Mucosa of descending colon (tissue), 3 donors: ENCODE data around the gene GLUD1. TPM values are rescaled to one million over a fixed set of nuclear protein-coding genes. Genes with fewer than 3 reads are reported as not detected.
A peak's percentile ranks its signal among the peaks of the same experiment; 100 is the strongest.

ENCODE experiments used
- ATAC-seq: fragments of 200-7000 bp; cut with Tn5 transposase; one replicate; pipeline ENCODE4 v1.9.1; 2020; ENCODE audit warnings: mild to moderate bottlenecking, moderate library complexity
- DNase-seq, 3 donors: peaks; one replicate each; pipeline ENCODE4 v3.0.0-alpha.2; 2020
- H3K36me3 ChIP-seq: fragments of 200-600 bp; one replicate; pipeline ENCODE4 v1.8.0; 2021; ENCODE audit warnings: low read depth, mild to moderate bottlenecking
- H3K4me1 ChIP-seq: fragments of 200-600 bp; one replicate; pipeline ENCODE4 v1.8.0; 2021; ENCODE audit warnings: low read depth, mild to moderate bottlenecking
- H3K4me3 ChIP-seq: fragments of 200-600 bp; one replicate; pipeline ENCODE4 v1.8.0; 2021; ENCODE audit warnings: mild to moderate bottlenecking
- H3K9me3 ChIP-seq: fragments of 200-600 bp; one replicate; pipeline ENCODE4 v1.8.0; 2021; ENCODE audit warnings: mild to moderate bottlenecking
- CTCF ChIP-seq: fragments of 200-600 bp; IDR thresholded peaks from one replicate; pipeline ENCODE4 v1.8.0; 2022; ENCODE audit warnings: antibody characterized with exemption, mild to moderate bottlenecking
- intact Hi-C, 2 donors: fragments of 100-400 bp; cut with DNase I in 1 of 2; cut with micrococcal nuclease in 1 of 2; formaldehyde crosslinking; loops; one replicate each; pipeline versions ENCODE4 v1.11.0 to v1.11.1; 2022; cut with DNase I, micrococcal nuclease
- total RNA-seq, 3 donors: library from RNA; stranded (reverse); fragmentation: NEBNext Ultra II Directional in 2 of 3; extraction: Animal tissue kit (Norgen Biotek cat#: 25700) in 2 of 3; gene quantifications; one replicate each; pipeline versions ENCODE4 v1.2.1 to v1.2.4, GENCODE V29; 2021 to 2023
- donor health status: DM: no; HTN: no; CAD: no; lungs with moderate emphysema.
- donor health status: DM: no; HTN: no; CAD: no.
- donor health status: DM: no; HTN: yes; CAD: no.

Gene GLUD1
- total RNA-seq, 3 donors from 2014 or later: 114 to 141 (median 131) TPM

DNA sequence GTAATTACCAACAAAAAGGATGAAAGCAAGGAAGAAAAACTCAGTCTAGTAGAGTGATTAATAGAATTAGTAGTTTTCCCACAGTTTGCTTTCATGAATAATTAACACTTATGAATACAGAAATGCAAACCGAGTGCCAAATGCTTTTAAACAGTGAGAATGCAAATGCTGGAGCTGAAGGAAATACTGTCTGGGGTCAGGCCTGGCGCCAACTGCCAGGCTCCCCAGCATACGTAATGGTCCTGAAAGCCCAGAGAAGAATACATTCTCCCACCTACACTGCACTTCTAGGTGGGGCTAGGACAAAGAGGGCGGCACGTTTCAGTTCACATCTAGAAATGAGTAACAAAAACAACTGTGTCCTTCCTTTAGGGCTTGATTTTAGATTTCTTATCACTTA, 30.0 kb downstream of the GLUD1 start:
- Histone ChIP-seq H3K4me1 (no peaks in the 10 kb centered on the region), H3K9me3 (no peaks in the 10 kb centered on the region), H3K36me3 (peaks cover 8% of the 10 kb centered on the region), H3K4me3 (no peak overlapping the region)
- TF ChIP-seq CTCF: no peak
- intact Hi-C loops: no loop called here
- ATAC-seq: no peak
- DNase-seq: no peak

DNA sequence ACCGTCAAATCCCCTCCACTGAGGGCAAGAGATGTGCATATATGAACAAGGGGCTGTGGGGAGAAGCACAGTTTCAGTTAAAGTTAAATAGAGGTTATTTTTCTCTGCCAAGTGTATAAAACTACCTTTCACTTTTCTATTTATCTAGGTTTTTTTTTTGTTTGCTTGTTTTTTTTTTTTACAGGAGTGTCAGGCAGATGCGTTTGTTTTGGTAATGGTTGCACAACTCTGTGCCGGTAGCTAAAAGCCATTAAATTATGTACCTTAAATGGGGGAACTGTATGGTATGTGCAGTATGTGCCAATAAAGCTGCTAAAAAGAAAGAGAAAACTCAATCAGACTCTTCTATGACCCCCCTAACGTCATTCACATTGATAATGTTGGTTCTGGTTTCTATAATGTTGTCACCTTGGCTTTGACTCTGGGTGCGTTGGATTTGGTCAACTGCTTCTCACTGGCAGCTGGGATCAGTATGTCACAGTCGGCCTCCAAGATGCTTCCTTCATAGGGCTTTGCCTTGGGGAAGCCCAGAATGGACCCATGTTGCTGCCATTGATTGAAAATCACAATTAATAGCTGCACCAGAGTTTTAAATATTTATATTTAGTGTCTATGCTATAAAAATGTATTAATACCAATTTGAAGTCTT, 34.2 kb downstream of the GLUD1 start:
- ATAC-seq: no peak
- H3K4me3 ChIP-seq: no peak overlapping the region
- intact Hi-C loops: no loop called here
- no peak for TF ChIP-seq CTCF
- H3K36me3 ChIP-seq: peaks cover 9% of the 10 kb centered on the region
- no peaks in the 10 kb centered on the region for H3K9me3 ChIP-seq
- no peak for DNase-seq
- no peaks in the 10 kb centered on the region for H3K4me1 ChIP-seq

- no peak for TF ChIP-seq CTCF
- no peaks in the 10 kb centered on the region for H3K9me3 ChIP-seq
- ATAC-seq (no peak), DNase-seq (no peak)
- H3K36me3 ChIP-seq: peaks cover 12% of the 10 kb centered on the region
- no peak overlapping the region for H3K4me3 ChIP-seq
- H3K4me1 ChIP-seq: no peaks in the 10 kb centered on the region
- intact Hi-C loops: no loop called here
Measured at GRCh38 chr10:87059401-87059800, 35.2 kb downstream of the GLUD1 start.

GRCh38 chr10:87058171-87058570, 36.5 kb downstream of the GLUD1 start:
- Histone ChIP-seq H3K4me3 (no peak overlapping the region), H3K4me1 (no peaks in the 10 kb centered on the region), H3K36me3 (peaks cover 15% of the 10 kb centered on the region), H3K9me3 (no peaks in the 10 kb centered on the region)
- DNase-seq (no peak), ATAC-seq (no peak)
- intact Hi-C loops: no loop called here
- TF ChIP-seq CTCF: no peak

DNA sequence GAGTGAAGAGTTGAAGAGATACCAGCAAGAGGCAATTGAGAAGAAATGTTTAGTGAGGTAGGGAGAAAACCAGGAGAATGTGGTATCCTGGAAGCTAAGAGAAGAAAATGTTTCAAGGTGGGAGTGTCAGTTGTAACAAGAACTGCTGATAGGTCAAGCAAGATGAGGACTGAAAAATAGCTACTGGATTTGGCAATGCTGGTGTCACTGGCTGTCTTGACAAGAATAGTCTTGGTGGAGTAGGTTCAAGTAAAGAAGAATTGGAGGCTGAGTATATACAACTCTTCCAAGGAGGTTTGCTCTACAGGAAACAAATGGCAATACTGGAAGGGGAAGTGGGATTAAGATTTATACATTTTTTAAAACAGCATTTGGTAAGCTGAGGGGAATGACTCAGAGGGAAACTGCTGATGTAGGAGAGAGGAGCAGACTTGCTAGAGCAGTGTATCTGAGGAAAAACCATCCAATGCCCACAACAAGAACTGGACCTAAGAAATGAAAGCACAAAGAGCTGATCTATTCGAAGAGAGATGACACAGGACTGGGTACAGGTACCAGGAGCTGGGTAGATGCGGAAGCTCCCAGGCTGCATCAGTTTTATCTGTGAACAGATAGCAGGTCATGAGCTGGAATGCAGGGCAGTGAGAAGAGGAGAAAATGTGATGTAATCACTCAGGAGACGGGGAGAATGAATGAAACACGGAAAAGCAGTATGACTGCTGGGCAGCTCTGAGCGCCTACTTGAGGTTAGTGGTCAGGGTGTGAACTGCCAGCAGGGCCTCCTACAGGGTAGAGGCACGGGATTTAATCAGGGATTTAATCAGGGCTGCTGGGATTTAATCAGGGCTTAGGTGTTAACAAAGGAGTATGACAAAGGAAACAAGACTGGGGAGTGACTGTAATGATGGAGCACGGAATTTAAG, 40.0 kb downstream of the GLUD1 start:
- ATAC-seq (peak; percentile 19), DNase-seq (no peak)
- no peak for TF ChIP-seq CTCF
- H3K4me3 ChIP-seq: no peak overlapping the region
- H3K36me3 ChIP-seq: peaks cover 14% of the 10 kb centered on the region
- no peaks in the 10 kb centered on the region for H3K4me1 ChIP-seq
- intact Hi-C loops: no loop called here
- H3K9me3 ChIP-seq: no peaks in the 10 kb centered on the region
